SIG-M5 treated with dmso at 0.1 percent for 504 hours (cell line): ENCODE measurements around the gene PCDH1.
"Not testable (repeated sequence)": the region's sequence is repeated elsewhere in the genome, so short reads cannot be mapped to it uniquely, and the experiment has no call there.

Source experiments
- DNase-seq: peaks from one replicate; lab custom pipeline; 2025; ENCODE audit not compliant: unreplicated experiment; lab: John Stamatoyannopoulos, UW

PCDH1 gene

GRCh38 chr5:141902015-141902814, 24.0 kb upstream of the PCDH1 start:
- DNase-seq, result no peak

GRCh38 chr5:141898448-141899049, 20.3 kb upstream of the PCDH1 start:
- peak; percentile 44 for DNase-seq

- no peak for DNase-seq
These were observed 19.2 kb upstream of the PCDH1 start for GRCh38 chr5:141897425-141897824.

- not testable (repeated sequence) for DNase-seq
These were observed 12.2 kb upstream of the PCDH1 start for GRCh38 chr5:141890429-141890828.

- no peak for DNase-seq
These were observed 11.2 kb upstream of the PCDH1 start for GRCh38 chr5:141889282-141889871.

GRCh38 chr5:141883892-141884318, 5.7 kb upstream of the PCDH1 start:
- DNase-seq, result no peak

GRCh38 chr5:141883184-141883891, 5.1 kb upstream of the PCDH1 start:
- DNase-seq, result no peak

- DNase-seq, result no peak
These were observed 4.5 kb upstream of the PCDH1 start for GRCh38 chr5:141882594-141883183.

GRCh38 chr5:141881886-141882285, 3.7 kb upstream of the PCDH1 start:
- no peak for DNase-seq

- no peak for DNase-seq
These were observed 3.0 kb upstream of the PCDH1 start for GRCh38 chr5:141880961-141881801.

- no peak for DNase-seq
These were observed 1.9 kb upstream of the PCDH1 start for GRCh38 chr5:141879941-141880738.

- no peak for DNase-seq
These were observed 1.2 kb upstream of the PCDH1 start for GRCh38 chr5:141879426-141879759.

- peak; percentile 87 for DNase-seq
These were observed 658 bp upstream of the PCDH1 start for GRCh38 chr5:141878711-141879425.

GRCh38 chr5:141877356-141878185, 639 bp downstream of the PCDH1 start:
- DNase-seq, result no peak

- DNase-seq, result peak; percentile 20
These were observed 1.4 kb downstream of the PCDH1 start for GRCh38 chr5:141876628-141877355.

- DNase-seq, result no peak
These were observed 2.2 kb downstream of the PCDH1 start for GRCh38 chr5:141875795-141876627.
